ENCODE measurements around the gene C1orf53.
"Not testable (repeated sequence)": the region's sequence is repeated elsewhere in the genome, so short reads cannot be mapped to it uniquely, and the experiment has no call there.

C1orf53 gene

GRCh38 chr1:197920414-197921117 lies 18.1 kb downstream of the C1orf53 start:
- no peak for DNase-seq (ENCODE audit: low read depth)

- no peak for DNase-seq (ENCODE audit: low read depth)
Observed at GRCh38 chr1:197921235-197922069, 19.0 kb downstream of the C1orf53 start.

DNA sequence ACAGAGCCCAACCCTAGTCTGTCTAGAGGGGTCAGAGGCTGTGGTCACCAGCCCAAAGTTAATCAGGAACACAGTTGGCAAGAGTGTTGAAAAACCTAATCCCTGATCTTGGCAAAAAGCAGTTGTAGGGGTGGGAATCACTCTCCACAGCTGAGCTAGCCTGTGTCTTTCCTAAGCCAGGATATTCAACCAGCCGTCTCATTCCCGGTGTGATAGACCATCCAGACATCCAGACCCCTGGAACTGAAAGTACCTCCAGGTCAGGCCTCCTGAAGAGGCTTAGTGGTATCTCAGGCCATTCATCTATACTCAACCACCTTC lies 19.6 kb downstream of the C1orf53 start:
- DNase-seq (ENCODE audit: low read depth): no peak

DNA sequence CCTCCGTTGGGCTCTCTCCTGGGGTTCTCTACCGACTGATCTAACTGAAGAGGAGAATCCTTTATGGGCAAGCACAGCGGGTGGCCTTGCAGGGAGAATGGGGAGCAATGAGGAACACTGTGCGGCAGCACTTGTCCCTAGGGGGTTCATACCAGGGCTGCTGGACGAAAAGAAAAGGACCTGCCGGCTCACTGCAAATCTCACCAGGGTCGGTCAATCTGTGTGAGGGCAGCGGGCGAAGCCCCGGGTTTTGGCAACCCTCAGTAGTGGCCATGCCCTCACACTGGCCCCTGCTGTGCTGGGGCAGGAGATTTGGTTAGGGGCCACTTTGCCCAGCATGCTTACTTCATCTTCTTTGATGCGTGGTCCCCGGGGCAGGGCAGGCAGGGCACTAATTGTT lies 20.6 kb downstream of the C1orf53 start:
- DNase-seq (ENCODE audit: low read depth): no peak

DNA sequence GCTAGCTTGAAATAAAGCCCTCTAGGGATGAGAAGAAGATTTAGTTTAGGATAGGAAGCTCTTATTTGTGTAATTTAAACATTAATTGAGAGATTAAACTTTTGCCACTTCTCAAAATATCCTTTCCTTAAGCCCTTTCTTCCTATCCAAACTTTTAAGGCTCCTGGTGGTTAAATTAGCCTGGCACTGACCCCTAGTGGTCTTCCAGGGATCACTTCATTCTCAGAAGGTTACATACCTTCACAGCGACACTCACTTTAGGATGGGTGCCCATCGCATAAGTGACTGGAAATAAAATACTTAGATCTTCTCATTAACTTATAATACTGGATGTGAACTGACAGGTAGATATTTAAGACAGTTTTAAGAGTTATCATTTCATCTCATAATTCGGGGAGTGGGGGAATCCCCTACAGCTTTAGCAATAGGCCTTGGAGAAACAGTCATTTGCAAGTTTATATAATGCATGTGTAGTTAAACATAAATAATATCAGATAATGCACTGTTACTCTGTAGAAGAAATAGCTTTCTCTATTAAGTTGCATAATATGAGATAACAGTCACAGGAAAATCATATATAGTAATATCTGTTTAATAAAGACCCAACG lies 22.2 kb downstream of the C1orf53 start:
- DNase-seq (ENCODE audit: low read depth): no peak

- no peak for DNase-seq (ENCODE audit: low read depth)
Observed at GRCh38 chr1:197927908-197928665, 25.7 kb downstream of the C1orf53 start.

GRCh38 chr1:197928849-197929336 lies 26.5 kb downstream of the C1orf53 start:
- no peak for DNase-seq (ENCODE audit: low read depth)

DNA sequence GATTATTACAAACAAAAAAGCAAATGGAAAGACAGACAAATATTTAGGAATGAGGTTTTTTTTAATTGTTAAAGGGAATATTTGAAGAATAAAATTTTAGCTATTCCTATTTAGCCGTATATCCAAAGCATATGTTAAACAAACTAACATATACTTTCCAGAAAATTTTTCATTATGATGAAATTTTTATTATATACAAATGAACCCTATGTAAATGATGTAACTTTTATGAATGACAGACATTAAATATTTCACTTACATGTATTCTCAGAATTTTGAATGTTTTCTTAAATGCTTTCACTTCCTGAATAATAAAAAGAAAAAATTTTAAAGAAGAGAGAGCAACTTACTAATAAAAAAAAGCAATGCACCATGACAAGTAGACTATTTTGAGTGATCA lies 30.6 kb downstream of the C1orf53 start:
- DNase-seq (ENCODE audit: low read depth): no peak

DNA sequence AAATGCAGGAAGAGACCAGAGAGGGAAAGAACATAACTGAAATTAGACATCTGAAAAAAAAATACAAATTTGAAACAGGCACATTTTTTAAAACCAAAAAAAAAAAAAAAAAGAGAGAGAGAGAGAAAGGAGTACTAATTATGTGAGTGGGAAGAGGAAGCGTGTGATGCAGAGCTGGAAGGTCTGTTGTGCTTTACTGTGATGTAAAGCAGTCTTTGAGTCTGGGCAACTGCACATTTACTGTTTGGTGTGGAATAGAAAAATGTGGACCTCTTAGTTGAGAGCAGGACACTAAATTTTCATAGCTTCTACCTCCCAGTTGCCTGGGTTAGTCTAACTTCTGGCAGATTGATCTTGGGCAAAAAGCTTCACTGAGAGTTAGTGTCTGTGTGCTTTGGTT lies 31.2 kb downstream of the C1orf53 start:
- no peak for DNase-seq (ENCODE audit: low read depth)

DNA sequence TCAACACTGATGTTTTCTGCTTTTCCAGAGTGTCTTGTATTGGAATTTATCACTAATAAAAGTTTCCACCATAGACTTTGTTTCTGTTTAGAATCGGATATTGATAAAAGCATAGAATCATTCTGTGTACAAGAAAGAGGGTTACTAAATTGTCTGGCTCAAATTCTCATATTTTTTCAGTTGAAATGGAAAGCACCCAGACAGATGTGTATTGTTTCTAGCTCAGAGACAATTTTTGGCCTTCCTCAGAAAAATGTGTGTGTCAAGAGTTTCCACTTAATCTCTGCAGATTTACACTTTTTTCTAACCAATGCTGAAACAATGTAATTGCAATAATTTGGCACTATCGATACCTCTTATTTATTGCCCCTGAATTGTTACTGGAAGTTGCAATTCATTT lies 35.0 kb downstream of the C1orf53 start:
- DNase-seq (ENCODE audit: low read depth): no peak

DNA sequence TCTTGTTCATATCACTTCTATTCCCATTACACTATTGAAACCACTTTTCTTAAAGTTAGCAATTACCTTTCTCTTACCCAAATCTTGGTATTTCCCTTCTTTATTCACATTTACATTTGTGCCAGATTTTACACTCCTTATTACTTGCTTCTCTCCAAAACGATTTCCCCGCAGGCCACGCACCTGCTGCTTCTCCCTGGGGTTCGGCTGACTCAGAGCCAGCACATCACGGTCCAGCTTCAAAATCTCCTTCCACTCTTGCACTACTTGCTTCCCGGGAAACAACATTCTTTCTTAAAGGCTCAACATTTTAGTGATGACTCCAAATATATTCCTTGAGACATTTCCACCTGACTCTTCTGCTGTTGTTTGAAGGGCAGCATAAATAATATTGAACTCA lies 35.5 kb downstream of the C1orf53 start:
- no peak for DNase-seq (ENCODE audit: low read depth)

GRCh38 chr1:197939159-197939980 lies 36.9 kb downstream of the C1orf53 start:
- not testable (repeated sequence) for DNase-seq (ENCODE audit: low read depth)

GRCh38 chr1:197942042-197942441 lies 39.6 kb downstream of the C1orf53 start:
- no peak for DNase-seq (ENCODE audit: low read depth)

GRCh38 chr1:197944485-197944884 lies 42.1 kb downstream of the C1orf53 start:
- no peak for DNase-seq (ENCODE audit: low read depth)

DNA sequence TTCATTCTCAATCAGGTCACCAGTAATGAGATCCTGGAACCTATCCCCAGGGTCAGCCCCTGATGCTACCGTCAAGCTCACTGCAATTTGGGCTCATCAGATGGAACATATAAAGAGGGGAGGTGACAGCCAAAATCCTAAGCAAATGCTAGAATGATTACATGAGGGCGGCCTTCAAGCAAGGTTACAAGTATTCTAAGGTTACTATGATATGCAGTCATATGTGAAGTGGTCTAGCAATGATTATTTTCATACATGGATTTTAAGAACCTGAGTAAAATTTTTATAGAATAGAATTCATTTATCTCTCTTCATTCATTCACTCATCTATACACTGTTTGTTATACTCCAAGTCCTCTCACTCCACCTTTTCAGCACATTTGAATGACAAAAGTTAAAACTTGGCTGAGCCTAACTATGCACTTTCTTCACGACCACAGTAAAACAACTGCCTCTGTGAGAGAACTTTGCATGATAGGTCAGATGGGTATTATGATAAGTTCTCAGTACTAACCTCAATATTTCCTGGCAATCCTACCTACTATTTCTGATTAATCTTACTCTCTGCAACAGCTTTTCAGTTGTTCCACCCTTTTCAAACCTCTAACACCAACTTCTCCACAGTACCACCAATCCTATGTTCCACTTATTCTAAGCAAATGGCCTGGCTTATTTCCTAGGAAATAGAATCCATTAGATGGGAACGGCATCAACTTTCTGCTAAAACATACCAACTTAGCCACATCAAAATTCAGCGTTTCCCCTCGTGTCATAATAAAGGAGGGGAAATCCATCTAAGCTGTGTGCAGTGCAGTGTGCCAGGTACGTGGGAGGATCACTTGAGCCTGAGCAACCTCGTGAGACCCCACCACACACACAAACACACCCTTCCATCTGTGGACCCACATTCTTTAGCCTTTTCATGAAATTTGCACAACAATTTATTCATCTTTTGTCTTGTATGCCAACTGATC lies 46.8 kb downstream of the C1orf53 start:
- no peak for DNase-seq (ENCODE audit: low read depth)

DNA sequence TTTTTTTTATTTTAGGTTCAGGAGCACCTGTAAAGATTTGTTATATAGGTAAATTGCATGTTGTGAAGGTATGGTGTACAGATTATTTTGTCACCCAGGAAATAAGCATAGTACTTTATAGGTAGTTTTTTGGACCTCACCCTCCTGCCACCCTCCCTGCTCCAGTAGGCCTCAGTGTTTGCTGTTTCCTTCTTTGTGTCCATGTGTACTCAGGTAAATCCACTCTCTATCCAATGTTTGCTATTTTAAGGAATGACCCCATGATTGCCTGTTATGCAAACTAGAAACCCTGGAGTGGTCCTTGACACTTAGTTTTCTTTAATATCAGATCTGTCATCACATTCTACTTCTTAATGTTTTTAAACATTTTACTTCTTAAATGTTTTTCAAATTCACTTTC lies 48.7 kb downstream of the C1orf53 start:
- DNase-seq (ENCODE audit: low read depth): no peak

- DNase-seq (ENCODE audit: low read depth): no peak
Observed at GRCh38 chr1:197951617-197952175, 49.3 kb downstream of the C1orf53 start.

GRCh38 chr1:197953472-197953871 lies 51.0 kb downstream of the C1orf53 start:
- DNase-seq (ENCODE audit: low read depth): not testable (repeated sequence)

DNA sequence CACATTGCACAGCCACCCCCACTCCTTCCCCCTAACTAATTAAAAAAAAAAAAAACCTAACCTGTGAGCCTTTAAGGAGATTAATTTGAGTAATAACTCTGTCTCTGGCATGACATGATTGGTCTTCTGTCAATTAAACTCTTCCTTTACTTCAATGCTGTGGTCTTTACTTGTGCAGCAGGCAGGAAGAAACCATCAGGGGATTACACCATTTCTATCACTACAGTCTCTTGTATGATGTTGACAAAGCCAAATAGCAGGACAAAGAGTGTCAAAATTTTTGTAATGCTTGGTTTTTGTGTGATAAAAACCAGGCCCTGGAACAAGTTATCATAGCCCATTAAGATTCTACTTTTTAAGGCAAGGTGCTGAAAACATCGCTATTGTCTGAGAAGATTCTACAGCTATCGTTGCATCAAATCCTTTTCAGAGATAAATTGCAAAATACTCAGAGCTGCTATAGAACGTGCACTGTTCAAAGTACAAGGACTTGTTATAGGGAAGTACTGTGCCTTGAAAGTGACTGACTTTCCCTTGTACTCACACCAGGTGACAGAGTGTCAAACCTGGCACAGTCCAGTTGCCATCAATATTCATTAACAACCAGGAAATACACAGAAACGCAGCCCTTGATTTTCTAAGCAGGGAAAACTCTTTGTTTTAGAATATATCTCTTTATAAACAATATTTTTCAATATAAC lies 52.4 kb downstream of the C1orf53 start:
- no peak for DNase-seq (ENCODE audit: low read depth)
